ENCODE measurements around the gene SV2C. TPM values are rescaled to one million over a fixed set of nuclear protein-coding genes. Genes with fewer than 3 reads are reported as not detected.

Gene SV2C
- polyA plus RNA-seq, 1 donor (not counting 4 experiments of a cell fraction or from before 2014, with no cell fraction given): 0.34 TPM

- no peaks in the 10 kb centered on the region for H4K20me1 ChIP-seq (ENCODE audit: control insufficient read depth, extremely low read depth, insufficient read depth, low read length)
- H3K4me3 ChIP-seq (ENCODE audit: control insufficient read depth in 2 of 3, extremely low read depth in 1 of 3, insufficient read depth in 2 of 3, low read depth in 1 of 3, low read length in 3 of 3): no peak overlapping the region
- DNase-seq (ENCODE audit: low read depth, low spot score) (no peak), FAIRE-seq (no peak)
- dilution Hi-C loops (cut with MboI; ENCODE audit: extremely low pct_ligation_motif_present, low sequenced_read_pairs): no loop called here
- no peaks in the 10 kb centered on the region for H3K4me1 ChIP-seq (ENCODE audit: control insufficient read depth, extremely low read depth, insufficient read depth, low read length)
- H3K79me2 ChIP-seq (ENCODE audit: control insufficient read depth, insufficient read depth, low read length): no peaks in the 10 kb centered on the region
- H3K9ac ChIP-seq (ENCODE audit: control insufficient read depth, extremely low read depth, insufficient read depth, low read length): no peak overlapping the region
- no peak overlapping the region for H3K4me2 ChIP-seq (ENCODE audit: control insufficient read depth, extremely low read depth, insufficient read depth, low read depth, low read length)
- no peak overlapping the region for H2AFZ ChIP-seq (ENCODE audit: control insufficient read depth, low read length)
- no peaks in the 10 kb centered on the region for H3K9me3 ChIP-seq (ENCODE audit: control insufficient read depth, low read depth, low read length)
- no peaks in the 10 kb centered on the region for H3K27me3 ChIP-seq (ENCODE audit: control insufficient read depth, extremely low read depth, insufficient read depth, low read length)
- H3K9me1 ChIP-seq (ENCODE audit: control insufficient read depth, extremely low read depth, insufficient read depth, low read length): no peaks in the 10 kb centered on the region
- H3K36me3 ChIP-seq (ENCODE audit: control insufficient read depth in 2 of 2, extremely low read depth in 1 of 2, insufficient read depth in 2 of 2, low read length in 2 of 2): no peaks in the 10 kb centered on the region
- H3K27ac ChIP-seq (ENCODE audit: control insufficient read depth, insufficient read depth, low read length): no peak overlapping the region
- TF ChIP-seq CTCF (optimal IDR thresholded peaks at IDR 0.05 in 1 of 3, IDR thresholded peaks at IDR 0.05 in 1 of 3, conservative IDR thresholded peaks at IDR 0.05 in 1 of 3; ENCODE audit: extremely low read depth in 1 of 3, insufficient read depth in 2 of 3, low read length in 3 of 3): no peak
- TF ChIP-seq EZH2 (IDR thresholded peaks at IDR 0.05; ENCODE audit: low read length): no peak
Observed at GRCh38 chr5:76113103-76113502, 29.9 kb downstream of the SV2C start.

GRCh38 chr5:76114179-76114851 lies 31.1 kb downstream of the SV2C start:
- dilution Hi-C loops (cut with MboI; ENCODE audit: extremely low pct_ligation_motif_present, low sequenced_read_pairs): no loop called here
- DNase-seq (ENCODE audit: low read depth, low spot score): no peak
- Histone ChIP-seq H3K4me2 (ENCODE audit: control insufficient read depth, extremely low read depth, insufficient read depth, low read depth, low read length) (no peak overlapping the region), H3K9me1 (ENCODE audit: control insufficient read depth, extremely low read depth, insufficient read depth, low read length) (no peaks in the 10 kb centered on the region), H4K20me1 (ENCODE audit: control insufficient read depth, extremely low read depth, insufficient read depth, low read length) (no peaks in the 10 kb centered on the region), H2AFZ (ENCODE audit: control insufficient read depth, low read length) (no peak overlapping the region), H3K79me2 (ENCODE audit: control insufficient read depth, insufficient read depth, low read length) (no peaks in the 10 kb centered on the region), H3K9ac (ENCODE audit: control insufficient read depth, extremely low read depth, insufficient read depth, low read length) (no peak overlapping the region), H3K27ac (ENCODE audit: control insufficient read depth, insufficient read depth, low read length) (no peak overlapping the region), H3K27me3 (ENCODE audit: control insufficient read depth, extremely low read depth, insufficient read depth, low read length) (no peaks in the 10 kb centered on the region), H3K4me1 (ENCODE audit: control insufficient read depth, extremely low read depth, insufficient read depth, low read length) (no peaks in the 10 kb centered on the region), H3K36me3 (ENCODE audit: control insufficient read depth in 2 of 2, extremely low read depth in 1 of 2, insufficient read depth in 2 of 2, low read length in 2 of 2) (no peaks in the 10 kb centered on the region), H3K9me3 (ENCODE audit: control insufficient read depth, low read depth, low read length) (no peaks in the 10 kb centered on the region), H3K4me3 (ENCODE audit: control insufficient read depth in 2 of 3, extremely low read depth in 1 of 3, insufficient read depth in 2 of 3, low read depth in 1 of 3, low read length in 3 of 3) (no peak overlapping the region)
- TF ChIP-seq CTCF (optimal IDR thresholded peaks at IDR 0.05 in 1 of 3, IDR thresholded peaks at IDR 0.05 in 1 of 3, conservative IDR thresholded peaks at IDR 0.05 in 1 of 3; ENCODE audit: extremely low read depth in 1 of 3, insufficient read depth in 2 of 3, low read length in 3 of 3): no peak
- no peak for TF ChIP-seq EZH2 (IDR thresholded peaks at IDR 0.05; ENCODE audit: low read length)
- no peak for FAIRE-seq

Data from keratinocyte (primary cell).